Stimulated activated CD8-positive, alpha-beta memory T cell treated with anti-CD3 and anti-CD28 coated beads, Interleukin-7, amount 100 ng/mL, for 1 hour (primary cell): ENCODE measurements around the gene KLF4.
A peak's percentile ranks its signal among the peaks of the same experiment; 100 is the strongest.
"Not testable (repeated sequence)": the region's sequence is repeated elsewhere in the genome, so short reads cannot be mapped to it uniquely, and the experiment has no call there.

Source experiments
- DNase-seq, 2 donors: peaks; one replicate each; pipeline ENCODE4 v3.0.0-alpha.2; 2020; ENCODE audit warnings: low read depth in 2 of 2

Gene KLF4

GRCh38 chr9:107489687-107490605, at the start of gene KLF4:
Gene KLF4 (minus strand): TSS chr9:107489769. CDS start chr9:107489172, 597 bp downstream.
- peak in 1 of 2 donors; percentile 7 for DNase-seq

GRCh38 chr9:107536462-107536861, 46.9 kb upstream of the KLF4 start:
- DNase-seq = no peak

GRCh38 chr9:107534510-107535078, 45.0 kb upstream of the KLF4 start:
- no peak for DNase-seq

GRCh38 chr9:107530679-107531078, 41.1 kb upstream of the KLF4 start:
- no peak for DNase-seq

DNA sequence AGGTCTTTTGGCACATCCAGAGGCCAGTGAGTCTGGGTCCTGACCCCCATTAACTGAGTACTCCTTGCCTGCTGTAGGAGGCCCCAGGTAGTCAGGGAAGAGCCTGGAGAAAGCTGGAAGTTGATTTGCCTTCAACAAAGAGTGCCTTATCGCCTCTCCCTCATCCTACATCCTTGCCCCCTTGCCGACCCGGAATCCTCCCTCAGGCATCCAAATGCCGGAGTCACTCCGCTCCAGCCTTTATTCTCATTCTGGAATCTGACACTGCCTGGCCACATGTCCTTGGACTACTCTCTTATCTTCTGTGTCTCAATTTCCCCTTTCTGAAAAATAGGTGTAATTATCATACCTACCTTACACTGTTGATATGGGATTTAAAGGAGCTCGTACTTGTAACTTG, 39.1 kb upstream of the KLF4 start:
- no peak for DNase-seq

DNA sequence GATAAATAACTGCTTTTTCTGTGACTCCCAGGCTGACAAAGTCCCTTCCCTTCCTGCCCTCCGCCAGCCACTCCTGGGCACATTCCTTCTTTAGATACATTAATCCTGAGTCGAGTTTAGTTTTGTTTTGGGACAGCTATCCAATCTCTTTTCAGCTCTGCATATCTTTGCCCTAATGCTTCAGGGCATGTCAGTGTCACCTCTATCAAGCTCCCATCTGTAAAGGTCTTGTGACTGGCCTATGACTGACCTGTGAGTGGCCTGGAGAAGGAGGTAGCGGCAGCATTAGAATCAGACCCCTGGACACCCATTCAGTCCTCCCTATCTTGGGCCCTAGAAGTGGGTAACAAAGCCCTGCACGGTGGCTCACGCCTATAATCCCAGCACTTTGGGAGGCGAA, 34.0 kb upstream of the KLF4 start:
- DNase-seq = no peak

GRCh38 chr9:107520186-107520585, 30.6 kb upstream of the KLF4 start:
- no peak for DNase-seq

- DNase-seq = no peak
These were observed 28.7 kb upstream of the KLF4 start for GRCh38 chr9:107518037-107518807.

DNA sequence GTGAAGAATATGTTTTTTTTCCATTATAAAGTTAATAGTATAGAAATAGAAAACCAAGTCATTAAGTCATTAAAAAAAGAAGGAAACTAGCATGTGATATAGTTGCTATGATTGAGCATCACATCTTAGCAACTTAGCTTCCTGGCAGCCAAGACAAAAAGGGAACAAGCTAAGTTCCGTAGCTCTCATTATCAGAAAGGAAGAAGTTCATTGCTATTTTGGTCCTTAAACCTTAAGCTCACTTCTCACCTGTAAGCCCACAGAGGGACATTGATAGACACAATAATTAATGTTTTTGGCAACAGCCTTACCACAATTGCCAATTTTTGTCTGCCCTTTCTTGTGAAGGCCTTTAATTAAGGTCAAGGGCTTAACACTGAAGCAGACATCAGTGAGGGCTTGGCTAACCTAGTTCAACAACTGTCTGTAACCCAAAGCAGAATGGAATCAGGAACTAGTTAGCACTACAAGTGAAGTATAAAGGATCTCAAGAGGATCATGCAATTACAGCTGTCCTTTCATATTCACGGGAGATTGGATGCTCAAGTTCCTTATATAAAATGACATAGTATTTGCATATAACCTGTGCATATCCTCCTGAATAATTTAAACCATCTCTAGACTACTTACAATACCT, 24.0 kb upstream of the KLF4 start:
- DNase-seq = no peak

DNA sequence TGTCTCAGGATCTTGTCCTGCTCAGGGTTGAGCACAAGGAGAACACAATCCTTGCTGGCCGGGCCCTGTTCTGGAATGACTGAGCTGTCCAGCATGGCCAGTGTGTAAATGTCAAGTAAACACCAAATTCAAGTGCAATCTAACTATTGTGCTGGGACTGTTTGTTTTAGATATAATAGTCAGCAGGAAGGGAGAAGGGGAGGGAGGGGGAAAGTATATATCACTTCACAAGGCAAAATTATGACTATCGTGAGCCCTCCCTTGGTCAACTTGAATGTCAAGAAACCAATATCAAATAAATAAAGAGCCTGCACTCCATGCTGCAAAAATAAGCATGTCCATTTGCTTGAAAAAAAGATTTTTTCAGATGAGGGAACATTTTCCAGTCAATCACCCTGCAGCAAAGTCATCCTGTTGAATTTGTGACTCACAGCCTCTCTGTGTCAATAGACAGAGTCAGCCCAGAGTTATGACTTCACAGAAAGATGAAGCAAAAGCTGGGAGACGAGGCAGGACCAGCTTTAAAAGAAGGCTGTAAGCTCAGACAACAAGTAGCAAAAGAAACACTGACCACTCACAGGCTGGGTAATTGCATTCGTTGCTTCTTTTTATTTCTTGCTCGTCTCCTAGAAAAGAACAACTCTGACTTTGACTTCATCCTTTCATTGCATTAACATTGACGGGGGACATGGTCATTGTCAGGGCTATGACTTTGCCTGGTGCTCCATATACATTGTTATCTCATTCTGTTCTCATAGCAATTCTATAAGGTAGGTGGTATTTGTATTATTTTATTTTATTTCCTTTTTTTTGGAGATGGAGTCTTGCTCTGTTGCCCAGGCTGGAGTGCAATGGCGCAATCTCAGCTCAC, 15.3 kb upstream of the KLF4 start:
- DNase-seq = no peak

- no peak for DNase-seq
These were observed 12.9 kb upstream of the KLF4 start for GRCh38 chr9:107502464-107502863.

- not testable (repeated sequence) for DNase-seq
These were observed 11.0 kb upstream of the KLF4 start for GRCh38 chr9:107500421-107501200.

DNA sequence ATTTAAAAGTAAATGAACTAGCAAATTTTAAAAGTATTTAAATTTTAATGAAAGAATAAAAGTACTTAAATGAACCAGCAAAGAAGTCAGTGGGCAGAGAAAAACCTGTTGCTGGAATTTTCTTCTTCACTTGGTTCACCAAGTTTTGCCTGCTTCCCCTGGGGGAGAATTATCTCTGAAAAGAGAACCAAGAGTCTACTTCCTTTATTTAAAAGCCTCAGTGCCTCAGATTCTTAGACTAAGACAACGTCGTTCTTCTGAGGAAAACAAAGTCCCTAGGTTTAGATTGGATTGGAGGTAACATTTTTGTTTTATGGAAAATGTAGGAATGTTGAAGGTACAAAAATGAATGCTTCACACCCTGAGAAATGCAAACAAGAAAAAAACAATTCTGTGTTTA, 7.4 kb upstream of the KLF4 start:
- no peak for DNase-seq

- no peak for DNase-seq
These were observed 2.9 kb upstream of the KLF4 start for GRCh38 chr9:107492381-107492970.

GRCh38 chr9:107491081-107492053, 1.8 kb upstream of the KLF4 start:
- DNase-seq = no peak

DNA sequence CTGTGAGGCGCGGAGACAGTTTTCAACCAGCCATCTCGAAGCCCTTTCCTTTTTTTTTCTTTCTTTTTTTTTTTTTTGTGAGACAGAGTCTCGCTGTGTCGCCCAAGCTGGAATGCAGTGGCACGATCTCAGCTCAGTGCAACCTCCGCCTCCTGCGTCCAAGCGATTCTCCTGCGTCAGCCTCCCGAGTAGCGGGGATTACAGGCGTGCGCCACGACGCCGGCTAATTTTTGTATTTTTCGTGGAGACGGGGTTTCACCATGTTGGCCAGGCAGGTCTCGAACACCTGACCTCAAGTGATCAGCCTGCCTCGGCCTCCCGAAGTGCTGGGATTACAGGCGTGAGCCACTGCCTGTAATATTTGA, 1.0 kb upstream of the KLF4 start:
- not testable (repeated sequence) for DNase-seq

DNA sequence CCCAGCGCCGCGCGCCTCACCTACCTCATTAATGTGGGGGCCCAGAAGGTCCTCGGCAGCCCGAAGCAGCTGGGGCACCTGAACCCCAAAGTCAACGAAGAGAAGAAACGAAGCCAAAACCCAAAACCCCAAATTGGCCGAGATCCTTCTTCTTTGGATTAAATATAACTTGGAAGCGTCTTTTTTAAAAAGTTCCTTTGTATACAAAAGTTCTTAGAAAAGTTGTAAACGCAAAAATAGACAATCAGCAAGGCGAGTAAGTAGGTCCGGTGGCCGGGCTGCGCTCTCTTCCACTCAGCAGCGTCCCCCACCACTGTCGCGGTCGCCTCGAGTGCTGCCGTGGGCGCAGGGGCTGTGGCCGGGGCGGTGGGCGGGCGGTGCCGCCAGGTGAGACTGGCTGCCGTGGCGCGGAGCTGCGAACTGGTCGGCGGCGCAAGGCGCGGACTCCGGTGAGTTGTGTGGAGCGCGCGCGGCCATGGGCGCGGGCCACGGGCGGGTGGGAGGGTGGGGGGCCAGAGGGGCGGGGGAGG, 360 bp downstream of the KLF4 start:
- no peak for DNase-seq

DNA sequence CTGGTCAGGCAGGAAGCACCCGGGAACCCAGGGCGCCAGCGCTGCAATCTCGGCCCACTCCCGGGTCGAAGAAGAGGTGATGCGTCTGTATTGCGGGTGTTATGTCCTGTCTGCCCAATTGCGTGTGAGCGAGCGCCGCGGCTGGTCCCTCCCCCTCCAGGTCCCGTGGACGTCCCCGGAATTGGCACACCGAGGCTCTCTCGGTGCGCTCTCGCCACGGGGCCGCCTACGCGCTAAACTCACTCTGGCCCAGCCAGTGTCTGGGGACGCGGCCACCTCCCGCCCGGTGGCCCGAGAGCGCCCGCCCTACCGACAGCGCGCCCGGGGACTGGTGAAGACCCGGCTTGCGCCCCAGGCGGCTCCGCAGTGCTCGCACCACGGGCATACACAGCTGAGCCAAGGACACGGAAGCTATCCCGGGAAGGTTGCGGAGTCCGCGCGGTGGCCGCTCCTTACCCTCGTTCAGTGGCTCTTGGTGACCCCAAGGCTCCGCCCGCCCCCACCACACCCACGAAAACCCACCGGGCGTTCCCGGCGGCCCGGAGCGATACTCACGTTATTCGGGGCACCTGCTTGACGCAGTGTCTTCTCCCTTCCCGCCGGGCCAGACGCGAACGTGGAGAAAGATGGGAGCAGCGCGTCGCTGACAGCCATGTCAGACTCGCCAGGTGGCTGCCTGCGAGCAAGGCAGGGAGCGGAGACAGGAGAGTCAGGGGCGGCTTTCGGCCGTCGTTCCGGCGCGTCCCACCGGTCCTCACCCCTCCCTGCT, 1.0 kb downstream of the KLF4 start:
- DNase-seq = no peak
